Vagina (tissue), 2 donors: ENCODE data around the gene PBX1. TPM values are rescaled to one million over a fixed set of nuclear protein-coding genes. Genes with fewer than 3 reads are reported as not detected.

Experiments used
- DNase-seq, 2 donors: peaks; one replicate each; pipeline ENCODE4 v3.0.0-alpha.2; 2017; ENCODE audit errors: extremely low spot score in 2 of 2
- H3K27ac ChIP-seq: fragments of 200-600 bp; sonication (generic); one replicate; pipeline ENCODE4 v1.5.1; 2019
- H3K27me3 ChIP-seq: fragments of 200-600 bp; sonication (generic); one replicate; pipeline ENCODE4 v1.5.1; 2019
- H3K36me3 ChIP-seq, 2 donors: fragments of 200-600 bp; sonication (generic); one replicate each; pipeline ENCODE4 v1.5.1; 2017 to 2019
- H3K4me1 ChIP-seq: fragments of 200-600 bp; sonication (generic); one replicate; pipeline ENCODE4 v1.5.1; 2019
- H3K4me3 ChIP-seq, 2 donors: fragments of 200-600 bp; sonication (generic); 1 replicate in 1 of 2; 2 replicates in 1 of 2; pipeline ENCODE4 v1.5.1; 2016 to 2019
- H3K9me3 ChIP-seq: fragments of 200-600 bp; sonication (generic); one replicate; pipeline ENCODE4 v1.5.1; 2019
- POLR2A ChIP-seq, 2 donors: fragments of 450-650 bp; IDR thresholded peaks; one replicate each; pipeline ENCODE4 v1.6.1; 2017; ENCODE audit warnings: antibody characterized with exemption in 2 of 2, mild to moderate bottlenecking in 2 of 2, moderate library complexity in 2 of 2
- POLR2AphosphoS5 ChIP-seq, 2 donors: sonication (generic); formaldehyde crosslinking; IDR thresholded peaks; one replicate each; pipeline ENCODE4 v1.9.0; 2017; ENCODE audit warnings: antibody characterized with exemption in 2 of 2, mild to moderate bottlenecking in 2 of 2, low read depth in 1 of 2; ENCODE audit not compliant: insufficient read depth in 1 of 2
- intact Hi-C: fragments of 100-400 bp; cut with DNase I; formaldehyde crosslinking; loops from one replicate; pipeline ENCODE4 v1.15.1; 2023
- total RNA-seq: library from RNA; depleted of rRNA; stranded (reverse); fragments of >200 nt; gene quantifications from one replicate; pipeline ENCODE4 v1.2.3, GENCODE V29; 2016
- TF ChIP-seq, protein P1 (sequence below), 3 experiments: fragments of 450-650 bp in 2 of 3; fragments of 200-600 bp in 1 of 3; sonication (generic) in 1 of 3; IDR thresholded peaks; one replicate each; pipeline ENCODE4 v1.5.1; 2017 to 2019; ENCODE audit warnings: antibody characterized with exemption in 3 of 3, mild to moderate bottlenecking in 2 of 3, moderate library complexity in 2 of 3

Gene PBX1
- total RNA-seq, 1 donor from 2014 or later, result 69.0 TPM

DNA sequence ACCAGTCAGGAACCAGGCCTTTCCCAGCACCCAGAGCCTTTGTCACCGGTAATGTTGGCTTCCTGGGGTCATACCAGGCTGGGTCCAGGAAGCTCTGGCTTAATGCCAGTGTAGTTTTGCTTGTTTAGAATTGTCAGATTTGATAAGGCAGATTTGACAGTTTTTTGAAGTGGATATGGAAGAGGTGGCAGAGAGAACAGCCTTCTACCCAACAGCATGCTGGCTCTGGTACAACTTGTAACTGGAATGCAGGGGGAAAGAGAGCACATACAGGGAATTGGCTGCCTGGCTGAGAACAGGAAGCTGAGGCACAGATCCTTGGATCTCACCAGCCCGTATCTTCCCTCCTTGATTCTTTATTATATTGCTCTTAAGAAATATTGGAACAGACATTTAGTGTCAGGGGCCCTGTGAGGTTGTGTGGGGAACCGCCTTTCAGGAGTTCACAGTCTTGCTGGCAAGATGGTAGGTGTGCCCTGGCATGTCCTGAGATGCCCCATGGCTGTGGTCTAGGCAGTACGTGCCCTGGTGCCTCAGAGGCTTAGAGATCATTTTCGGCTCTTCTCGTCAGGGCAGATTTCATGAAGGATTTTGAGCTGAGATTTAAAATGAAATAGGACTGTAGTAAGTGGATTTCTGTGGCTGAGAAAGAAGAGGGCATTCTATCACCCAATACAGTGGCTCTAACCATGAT lies 227.0 kb downstream of the PBX1 start:
- peaks cover 93% of the 10 kb centered on the region for H3K4me1 ChIP-seq
- no peak for DNase-seq
- no peaks in the 10 kb centered on the region for H3K9me3 ChIP-seq
- TF ChIP-seq POLR2A (IDR thresholded peaks at IDR 0.05) (no peak), POLR2AphosphoS5 (IDR thresholded peaks at IDR 0.05; ENCODE audit: insufficient read depth in 1 of 2, low read depth in 1 of 2) (peak; percentile 9 to 14)
- TF ChIP-seq, protein P1, sequence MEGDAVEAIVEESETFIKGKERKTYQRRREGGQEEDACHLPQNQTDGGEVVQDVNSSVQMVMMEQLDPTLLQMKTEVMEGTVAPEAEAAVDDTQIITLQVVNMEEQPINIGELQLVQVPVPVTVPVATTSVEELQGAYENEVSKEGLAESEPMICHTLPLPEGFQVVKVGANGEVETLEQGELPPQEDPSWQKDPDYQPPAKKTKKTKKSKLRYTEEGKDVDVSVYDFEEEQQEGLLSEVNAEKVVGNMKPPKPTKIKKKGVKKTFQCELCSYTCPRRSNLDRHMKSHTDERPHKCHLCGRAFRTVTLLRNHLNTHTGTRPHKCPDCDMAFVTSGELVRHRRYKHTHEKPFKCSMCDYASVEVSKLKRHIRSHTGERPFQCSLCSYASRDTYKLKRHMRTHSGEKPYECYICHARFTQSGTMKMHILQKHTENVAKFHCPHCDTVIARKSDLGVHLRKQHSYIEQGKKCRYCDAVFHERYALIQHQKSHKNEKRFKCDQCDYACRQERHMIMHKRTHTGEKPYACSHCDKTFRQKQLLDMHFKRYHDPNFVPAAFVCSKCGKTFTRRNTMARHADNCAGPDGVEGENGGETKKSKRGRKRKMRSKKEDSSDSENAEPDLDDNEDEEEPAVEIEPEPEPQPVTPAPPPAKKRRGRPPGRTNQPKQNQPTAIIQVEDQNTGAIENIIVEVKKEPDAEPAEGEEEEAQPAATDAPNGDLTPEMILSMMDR (IDR thresholded peaks at IDR 0.05), result no peak
- H3K4me3 ChIP-seq, result no peak overlapping the region
- intact Hi-C loops, result loop anchor here (5.0 kb wide), 1 partner anchor 224 kb away; no protein-coding TSS in a partner anchor
- H3K27ac ChIP-seq, result peak overlapping the region; percentile 77
- H3K36me3 ChIP-seq, result no peaks in the 10 kb centered on the region
- no peaks in the 10 kb centered on the region for H3K27me3 ChIP-seq

DNA sequence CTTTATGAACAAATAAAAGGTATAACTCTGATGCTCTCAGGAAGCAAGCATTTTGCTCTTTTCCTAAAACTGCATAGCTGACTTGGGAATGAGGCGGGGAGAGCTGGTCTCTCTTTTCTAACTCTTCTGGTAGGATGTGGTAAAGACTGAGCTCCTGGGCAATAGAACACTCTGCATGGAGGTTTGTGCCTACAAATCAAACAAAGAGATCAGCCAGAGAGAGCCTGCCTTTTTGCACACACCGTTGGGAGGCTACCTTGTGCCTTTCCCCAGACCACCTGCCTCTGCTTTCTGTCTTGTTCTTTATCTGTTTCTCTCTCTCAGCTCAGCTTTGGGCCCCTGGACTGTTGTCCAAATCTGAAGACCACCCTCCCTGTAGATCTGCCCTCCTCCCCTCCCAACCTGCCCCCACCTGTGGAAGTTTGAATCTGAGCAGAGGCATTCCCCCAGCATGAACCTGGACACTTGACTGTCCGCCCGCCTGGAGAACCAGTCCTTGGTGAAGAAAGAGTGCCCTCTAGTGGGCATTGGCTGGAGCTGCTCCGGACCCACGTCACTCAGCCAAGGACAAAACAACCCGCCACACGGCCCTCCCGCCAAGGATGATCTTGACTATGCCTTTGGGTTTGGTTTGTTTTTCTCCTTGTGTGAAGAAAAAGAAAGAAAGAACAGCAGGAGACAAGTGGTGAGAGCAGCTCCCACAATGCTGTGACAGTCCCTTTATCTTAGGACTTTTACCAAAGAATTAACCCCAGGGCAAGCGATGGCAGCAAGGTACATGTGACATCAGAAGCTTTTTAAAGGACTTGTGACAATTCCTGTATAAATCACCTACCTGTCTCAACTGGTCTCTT lies 228.2 kb downstream of the PBX1 start:
- TF ChIP-seq, protein P1 (IDR thresholded peaks at IDR 0.05), result peak; percentile 48 to 90 (median 83)
- TF ChIP-seq POLR2AphosphoS5 (IDR thresholded peaks at IDR 0.05; ENCODE audit: insufficient read depth in 1 of 2, low read depth in 1 of 2), result peak; percentile 46 to 52
- no peak for TF ChIP-seq POLR2A (IDR thresholded peaks at IDR 0.05)
- Histone ChIP-seq H3K4me3 (peak overlapping the region in 1 of 2 donors; percentile 2), H3K4me1 (peaks cover 86% of the 10 kb centered on the region), H3K9me3 (no peaks in the 10 kb centered on the region), H3K27ac (peak overlapping the region; percentile 77), H3K36me3 (no peaks in the 10 kb centered on the region), H3K27me3 (no peaks in the 10 kb centered on the region)
- intact Hi-C loops, result loop anchor here (5.0 kb wide), 1 partner anchor 225 kb away; no protein-coding TSS in a partner anchor
- no peak for DNase-seq

GRCh38 chr1:164787834-164788231 lies 228.8 kb downstream of the PBX1 start:
- no peak for DNase-seq
- H3K4me3 ChIP-seq, result no peak overlapping the region
- peak overlapping the region; percentile 77 for H3K27ac ChIP-seq
- no peaks in the 10 kb centered on the region for H3K27me3 ChIP-seq
- intact Hi-C loops, result loop anchor here (5.0 kb wide), 1 partner anchor 226 kb away; no protein-coding TSS in a partner anchor
- no peaks in the 10 kb centered on the region for H3K36me3 ChIP-seq
- TF ChIP-seq POLR2A (IDR thresholded peaks at IDR 0.05), result no peak
- TF ChIP-seq POLR2AphosphoS5 (IDR thresholded peaks at IDR 0.05; ENCODE audit: insufficient read depth in 1 of 2, low read depth in 1 of 2), result no peak
- TF ChIP-seq, protein P1 (IDR thresholded peaks at IDR 0.05), result no peak
- H3K4me1 ChIP-seq, result peaks cover 90% of the 10 kb centered on the region
- H3K9me3 ChIP-seq, result no peaks in the 10 kb centered on the region

DNA sequence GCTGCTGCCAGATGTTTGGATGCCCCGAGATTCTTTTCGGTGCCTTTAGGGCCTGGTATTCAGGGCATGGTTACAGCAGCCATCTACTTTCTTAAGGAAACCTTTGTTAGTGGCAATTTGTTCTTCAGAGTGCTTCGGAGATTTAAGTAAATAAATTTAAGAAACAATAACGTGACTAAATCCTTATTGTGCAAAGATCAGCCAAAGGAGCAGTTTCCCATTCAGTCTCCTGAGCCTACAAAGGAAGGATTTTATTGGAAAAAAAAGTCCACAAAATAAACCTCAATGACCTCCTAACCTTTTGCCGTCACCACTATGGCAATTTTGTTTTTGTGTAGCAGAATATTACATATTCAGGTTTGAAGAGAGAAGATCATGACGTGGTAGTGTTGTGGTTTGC lies 231.1 kb downstream of the PBX1 start:
- Histone ChIP-seq H3K27ac (peak overlapping the region; percentile 69), H3K4me3 (no peak overlapping the region), H3K27me3 (no peaks in the 10 kb centered on the region), H3K9me3 (no peaks in the 10 kb centered on the region), H3K36me3 (no peaks in the 10 kb centered on the region), H3K4me1 (peaks cover 92% of the 10 kb centered on the region)
- intact Hi-C loops, result no loop called here
- TF ChIP-seq POLR2AphosphoS5 (IDR thresholded peaks at IDR 0.05; ENCODE audit: insufficient read depth in 1 of 2, low read depth in 1 of 2) (no peak), POLR2A (IDR thresholded peaks at IDR 0.05) (no peak)
- TF ChIP-seq, protein P1 (IDR thresholded peaks at IDR 0.05), result no peak
- DNase-seq, result no peak
